ENCODE data around the gene DGKQ. TPM values are rescaled to one million over a fixed set of nuclear protein-coding genes. Genes with fewer than 3 reads are reported as not detected.

The DGKQ gene
- total and polyA plus RNA-seq, 2 of the 8 experiments (the other 6 are each of a cell fraction or from before 2014, with no cell fraction given), result 7.3 to 9.7 TPM

GRCh38 chr4:992297-993110, 19.1 kb upstream of the DGKQ start:
- Histone ChIP-seq H3K23me2 (ENCODE audit: low read depth, low read length) (no peaks in the 10 kb centered on the region; the same call in 1 of the 2 replicates), H3K23ac (ENCODE audit: insufficient read length) (no peak overlapping the region), H3K14ac (ENCODE audit: insufficient read length) (no peak overlapping the region), H3K9me3 (ENCODE audit: insufficient read depth in 2 of 2, low read depth in 1 of 2, low read length in 1 of 2) (no peaks in the 10 kb centered on the region), H2AK5ac (ENCODE audit: low read depth, low read length) (no peak overlapping the region), H3K27me3 (replicated peaks in 1 of 4; ENCODE audit: control insufficient read depth in 3 of 4, extremely low read depth in 1 of 4, insufficient read depth in 3 of 4, low read length in 3 of 4) (peaks cover 8 to 21% (median 20%) of the 10 kb centered on the region in 4 experiments), H2BK20ac (ENCODE audit: low read length) (no peak overlapping the region), H3K4me2 (ENCODE audit: insufficient read depth in 1 of 2, low read depth in 2 of 2, low read length in 2 of 2) (no peak overlapping the region), H3K9ac (replicated peaks in 1 of 4; ENCODE audit: extremely low read depth in 1 of 4, low read depth in 3 of 4, low read length in 3 of 4) (no peak overlapping the region), H3K4me1 (replicated peaks in 1 of 4; ENCODE audit: control insufficient read depth in 3 of 4, insufficient read depth in 4 of 4, low read length in 3 of 4) (peaks cover 0 to 2% (median under 1%) of the 10 kb centered on the region in 4 experiments; a peak in 2 of 7 replicates), H3K4ac (replicated peaks; ENCODE audit: insufficient read length, low read depth, low read length) (no peak overlapping the region), H2BK120ac (replicated peaks; ENCODE audit: low read depth, low read length) (no peak overlapping the region), H3K56ac (replicated peaks; ENCODE audit: insufficient read length, low read depth, low read length) (no peak overlapping the region), H4K20me1 (replicated peaks in 1 of 2; ENCODE audit: control insufficient read depth in 1 of 2, insufficient read depth in 2 of 2, low read length in 2 of 2) (peaks cover 2 to 11% of the 10 kb centered on the region in 2 experiments), H3K4me3 (ENCODE audit: extremely low read depth in 1 of 4, insufficient read depth in 2 of 4, low read depth in 3 of 4, low read length in 4 of 4) (no peak overlapping the region), H4K8ac (ENCODE audit: extremely low read depth, insufficient read depth, low read length) (0 out of 2 replicates have a peak overlapping the region, but pooled peaks have one; percentile 25), H4K5ac (ENCODE audit: insufficient read length, low read depth, low read length) (no peak overlapping the region), H3K18ac (ENCODE audit: extremely low read depth, low read length) (no peak overlapping the region), H3K36me3 (ENCODE audit: control insufficient read depth in 2 of 4, insufficient read depth in 4 of 4, low read length in 3 of 4) (no peaks in the 10 kb centered on the region; a peak in 1 of 8 replicates), H4K91ac (replicated peaks; ENCODE audit: insufficient read length, low read length) (no peak overlapping the region), H2BK12ac (ENCODE audit: low read depth, low read length) (0 out of 2 replicates have a peak overlapping the region, but pooled peaks have one; percentile 27), H3K79me2 (ENCODE audit: control insufficient read depth in 1 of 2, insufficient read depth in 2 of 2, low read length in 2 of 2) (no peaks in the 10 kb centered on the region), H2BK15ac (ENCODE audit: low read length) (no peak overlapping the region), H3K27ac (ENCODE audit: low read depth, low read length) (no peak overlapping the region), H2AFZ (ENCODE audit: low read length) (no peak overlapping the region), H2BK5ac (ENCODE audit: low read depth, low read length) (no peak overlapping the region), H3K79me1 (ENCODE audit: low read depth, low read length) (no peaks in the 10 kb centered on the region)
- FAIRE-seq (no peak), DNase-seq (ENCODE audit: low read depth in 1 of 2, low spot score in 2 of 2) (no peak)
- ChIA-PET CTCF (ENCODE audit: partially characterized antibody) (interaction anchor here (0.5 to 2.2 kb wide), 2 partner anchors 101 to 104 kb away, joined by 3 to 7 read pairs; no protein-coding TSS in a partner anchor), POLR2A (ENCODE audit: partially characterized antibody) (no interaction called here)
- 80% methylated on average over 25 of the region's 25 CpGs; no CpG with 5 or more reads in 1 of the 2 experiments for WGBS, 2 experiments (ENCODE audit: extremely low coverage in 1 of 2, insufficient coverage in 1 of 2, insufficient read length in 1 of 2, insufficient replicate concordance in 2 of 2, low coverage in 1 of 2, low lambda C conversion rate in 2 of 2, missing lambda C conversion rate in 1 of 2)
- TF ChIP-seq NANOG (IDR thresholded peaks at IDR 0.05; ENCODE audit: insufficient read depth, low read depth, low read length, poor library complexity, severe bottlenecking), result no peak
- TF ChIP-seq SRF (IDR thresholded peaks at IDR 0.05; ENCODE audit: low read depth, low read length), result no peak
- no peak for TF ChIP-seq EP300 (IDR thresholded peaks at IDR 0.05; ENCODE audit: borderline replicate concordance in 1 of 2, low read depth in 2 of 2, low read length in 2 of 2)
- TF ChIP-seq RAD21 (IDR thresholded peaks at IDR 0.05 in 1 of 2, conservative IDR thresholded peaks at IDR 0.05 in 1 of 2; ENCODE audit: low read depth in 2 of 2, low read length in 2 of 2), result no peak
- TF ChIP-seq ATF2 (IDR thresholded peaks at IDR 0.05; ENCODE audit: low read length), result no peak
- no peak for TF ChIP-seq TAF7 (optimal IDR thresholded peaks at IDR 0.05; ENCODE audit: borderline replicate concordance, low read depth, low read length)

Data from H1 (cell line).